ENCODE results near the gene NOPCHAP1.

Gene NOPCHAP1

GRCh38 chr12:105018012-105018411 is 31.9 kb downstream of the NOPCHAP1 start:
- Mint-ChIP-seq H3K36me3 (peaks cover 9% of the 10 kb centered on the region), H3K4me3 (no peak overlapping the region), H3K27me3 (no peaks in the 10 kb centered on the region), H3K9me3 (no peaks in the 10 kb centered on the region), H3K4me1 (no peaks in the 10 kb centered on the region), H3K27ac (no peak overlapping the region)
- DNase-seq (ENCODE audit: low spot score in 2 of 2) (no peak), ATAC-seq (ENCODE audit: low read depth) (no peak)

DNA sequence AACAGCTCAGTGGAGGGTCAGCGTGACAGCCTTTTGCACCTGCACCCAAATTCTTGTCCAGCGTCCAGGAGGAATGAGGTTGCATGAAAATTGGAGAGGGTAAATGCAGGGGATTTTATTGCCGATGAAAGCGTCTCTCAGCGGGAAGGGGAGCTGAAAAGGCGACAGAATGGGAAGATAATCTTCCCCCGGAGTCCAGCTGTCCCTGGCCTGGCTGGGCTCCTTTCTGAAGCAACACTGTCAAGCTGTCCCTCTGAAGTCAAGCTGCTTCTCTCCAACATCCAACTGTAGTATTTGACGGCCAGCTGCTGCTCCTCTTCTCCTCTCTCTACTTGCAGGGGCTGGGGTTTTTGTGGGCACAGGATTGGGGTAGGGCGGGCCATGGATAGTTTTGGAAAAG is 32.7 kb downstream of the NOPCHAP1 start:
- no peak for ATAC-seq (ENCODE audit: low read depth)
- H3K4me3 Mint-ChIP-seq, result no peak overlapping the region
- H3K9me3 Mint-ChIP-seq, result no peaks in the 10 kb centered on the region
- H3K36me3 Mint-ChIP-seq, result peaks cover 7% of the 10 kb centered on the region
- H3K4me1 Mint-ChIP-seq, result no peaks in the 10 kb centered on the region
- no peak for DNase-seq (ENCODE audit: low spot score in 2 of 2)
- no peaks in the 10 kb centered on the region for H3K27me3 Mint-ChIP-seq
- no peak overlapping the region for H3K27ac Mint-ChIP-seq

GRCh38 chr12:105020241-105020962 is 34.3 kb downstream of the NOPCHAP1 start:
- ATAC-seq (ENCODE audit: low read depth), result no peak
- Mint-ChIP-seq H3K4me3 (no peak overlapping the region), H3K27me3 (no peaks in the 10 kb centered on the region), H3K4me1 (no peaks in the 10 kb centered on the region), H3K27ac (peak overlapping the region; percentile 26), H3K9me3 (no peaks in the 10 kb centered on the region), H3K36me3 (peaks cover 4% of the 10 kb centered on the region)
- DNase-seq (ENCODE audit: low spot score in 2 of 2), result no peak

- Mint-ChIP-seq H3K4me3 (no peak overlapping the region), H3K27ac (no peak overlapping the region), H3K27me3 (no peaks in the 10 kb centered on the region), H3K4me1 (no peaks in the 10 kb centered on the region), H3K9me3 (no peaks in the 10 kb centered on the region), H3K36me3 (peaks cover 3% of the 10 kb centered on the region)
- no peak for ATAC-seq (ENCODE audit: low read depth)
- DNase-seq (ENCODE audit: low spot score in 2 of 2), result no peak
Measured at GRCh38 chr12:105024928-105025327, 38.8 kb downstream of the NOPCHAP1 start.

DNA sequence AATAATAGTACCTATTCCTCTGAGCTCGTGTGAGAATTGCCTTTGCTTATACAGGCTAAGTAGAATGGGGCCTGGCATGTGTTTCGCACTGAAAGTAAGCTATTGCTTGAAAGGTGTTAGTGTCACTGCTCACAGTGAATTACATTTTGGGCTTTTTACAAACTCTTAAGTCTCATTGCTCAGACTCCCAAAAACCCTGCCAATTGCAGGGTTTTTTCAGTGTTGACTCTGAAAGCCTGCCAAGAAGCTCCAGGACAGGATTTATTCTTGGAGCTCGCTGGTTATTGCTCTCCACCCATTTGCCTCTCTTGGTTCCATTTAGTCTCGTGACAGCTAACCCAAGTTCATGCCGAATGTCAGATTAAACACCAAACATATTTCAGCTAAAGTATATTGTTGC is 39.8 kb downstream of the NOPCHAP1 start:
- no peak for ATAC-seq (ENCODE audit: low read depth)
- Mint-ChIP-seq H3K4me3 (no peak overlapping the region), H3K9me3 (no peaks in the 10 kb centered on the region), H3K4me1 (peaks cover 2% of the 10 kb centered on the region), H3K27me3 (no peaks in the 10 kb centered on the region), H3K27ac (no peak overlapping the region), H3K36me3 (peaks cover 2% of the 10 kb centered on the region)
- no peak for DNase-seq (ENCODE audit: low spot score in 2 of 2)

GRCh38 chr12:105026411-105026810 is 40.3 kb downstream of the NOPCHAP1 start:
- peaks cover 7% of the 10 kb centered on the region for H3K4me1 Mint-ChIP-seq
- ATAC-seq (ENCODE audit: low read depth), result no peak
- no peaks in the 10 kb centered on the region for H3K27me3 Mint-ChIP-seq
- H3K9me3 Mint-ChIP-seq, result no peaks in the 10 kb centered on the region
- H3K4me3 Mint-ChIP-seq, result no peak overlapping the region
- H3K36me3 Mint-ChIP-seq, result peaks cover 2% of the 10 kb centered on the region
- H3K27ac Mint-ChIP-seq, result no peak overlapping the region
- DNase-seq (ENCODE audit: low spot score in 2 of 2), result no peak

- no peaks in the 10 kb centered on the region for H3K9me3 Mint-ChIP-seq
- DNase-seq (ENCODE audit: low spot score in 2 of 2), result no peak
- H3K36me3 Mint-ChIP-seq, result peaks cover 2% of the 10 kb centered on the region
- H3K27me3 Mint-ChIP-seq, result no peaks in the 10 kb centered on the region
- peak overlapping the region; percentile 19 for H3K27ac Mint-ChIP-seq
- H3K4me3 Mint-ChIP-seq, result peak overlapping the region; percentile 40
- ATAC-seq (ENCODE audit: low read depth), result peak; percentile 60
- H3K4me1 Mint-ChIP-seq, result peaks cover 9% of the 10 kb centered on the region
Measured at GRCh38 chr12:105030820-105031807, 45.0 kb downstream of the NOPCHAP1 start.

- DNase-seq (ENCODE audit: low spot score in 2 of 2), result no peak
- ATAC-seq (ENCODE audit: low read depth), result no peak
- Mint-ChIP-seq H3K36me3 (no peaks in the 10 kb centered on the region), H3K27ac (no peak overlapping the region), H3K4me1 (peaks cover 11% of the 10 kb centered on the region), H3K27me3 (no peaks in the 10 kb centered on the region), H3K9me3 (no peaks in the 10 kb centered on the region), H3K4me3 (no peak overlapping the region)
Measured at GRCh38 chr12:105032703-105033357, 46.7 kb downstream of the NOPCHAP1 start.

- H3K36me3 Mint-ChIP-seq, result no peaks in the 10 kb centered on the region
- H3K9me3 Mint-ChIP-seq, result no peaks in the 10 kb centered on the region
- DNase-seq (ENCODE audit: low spot score in 2 of 2) (no peak), ATAC-seq (ENCODE audit: low read depth) (no peak)
- peaks cover 11% of the 10 kb centered on the region for H3K4me1 Mint-ChIP-seq
- H3K4me3 Mint-ChIP-seq, result no peak overlapping the region
- H3K27ac Mint-ChIP-seq, result no peak overlapping the region
- H3K27me3 Mint-ChIP-seq, result no peaks in the 10 kb centered on the region
Measured at GRCh38 chr12:105033851-105034250, 47.7 kb downstream of the NOPCHAP1 start.

All from memory B cell (primary cell).